Parathyroid adenoma (tissue), 2 donors: ENCODE data around the gene EHBP1L1.

Experiments used
- H2AFZ ChIP-seq: fragments of 300-600 bp; sonication (generic); one replicate; pipeline ENCODE4 v1.7.0; 2017; ENCODE audit warnings: antibody characterized with exemption, mild to moderate bottlenecking
- H3K27ac ChIP-seq: fragments of 300-600 bp; sonication (generic); one replicate; pipeline ENCODE4 v1.7.0; 2017
- H3K27me3 ChIP-seq: fragments of 300-600 bp; sonication (generic); one replicate; pipeline ENCODE4 v1.7.0; 2017; ENCODE audit warnings: low read length; ENCODE audit not compliant: control insufficient read depth, insufficient read depth
- H3K36me3 ChIP-seq: fragments of 300-600 bp; sonication (generic); one replicate; pipeline ENCODE4 v1.7.0; 2017; ENCODE audit warnings: low read length; ENCODE audit not compliant: control insufficient read depth, insufficient read depth
- H3K4me1 ChIP-seq: fragments of 300-600 bp; sonication (generic); one replicate; pipeline ENCODE4 v1.7.0; 2017; ENCODE audit warnings: control low read depth
- H3K4me2 ChIP-seq: fragments of 300-600 bp; sonication (generic); one replicate; pipeline ENCODE4 v1.7.0; 2017; ENCODE audit warnings: low read length
- H3K4me3 ChIP-seq: fragments of 300-600 bp; sonication (generic); one replicate; pipeline ENCODE4 v1.7.0; 2017; ENCODE audit warnings: low read depth, low read length
- H3K79me2 ChIP-seq: fragments of 300-600 bp; sonication (generic); one replicate; pipeline ENCODE4 v1.7.0; 2017; ENCODE audit warnings: control low read depth
- H3K9ac ChIP-seq: fragments of 300-600 bp; sonication (generic); one replicate; pipeline ENCODE4 v1.7.0; 2017; ENCODE audit warnings: mild to moderate bottlenecking
- H3K9me3 ChIP-seq: fragments of 300-600 bp; sonication (generic); one replicate; pipeline ENCODE4 v1.7.0; 2017; ENCODE audit warnings: low read length; ENCODE audit not compliant: control insufficient read depth
- CTCF ChIP-seq: fragments of 300-600 bp; sonication (generic); IDR thresholded peaks from one replicate; pipeline ENCODE4 v1.7.0; 2017; ENCODE audit warnings: antibody characterized with exemption, mild to moderate bottlenecking
- donor health status: primary hyperparathyroidism.

The EHBP1L1 gene

GRCh38 chr11:65607614-65608426, 32.0 kb downstream of the EHBP1L1 start:
- no peak overlapping the region for H3K4me3 ChIP-seq
- H3K36me3 ChIP-seq = no peaks in the 10 kb centered on the region
- H2AFZ ChIP-seq = no peak overlapping the region
- H3K27me3 ChIP-seq = no peaks in the 10 kb centered on the region
- H3K9me3 ChIP-seq = no peaks in the 10 kb centered on the region
- H3K4me1 ChIP-seq = no peaks in the 10 kb centered on the region
- H3K9ac ChIP-seq = no peak overlapping the region
- TF ChIP-seq CTCF = no peak
- H3K27ac ChIP-seq = no peak overlapping the region
- no peak overlapping the region for H3K4me2 ChIP-seq
- H3K79me2 ChIP-seq = no peaks in the 10 kb centered on the region

GRCh38 chr11:65609229-65609628, 33.4 kb downstream of the EHBP1L1 start:
- Histone ChIP-seq H3K4me3 (no peak overlapping the region), H3K79me2 (no peaks in the 10 kb centered on the region), H3K4me1 (no peaks in the 10 kb centered on the region), H2AFZ (no peak overlapping the region), H3K9me3 (no peaks in the 10 kb centered on the region), H3K36me3 (no peaks in the 10 kb centered on the region), H3K4me2 (no peak overlapping the region), H3K9ac (no peak overlapping the region), H3K27me3 (no peaks in the 10 kb centered on the region), H3K27ac (no peak overlapping the region)
- TF ChIP-seq CTCF = no peak

GRCh38 chr11:65609665-65610064, 33.8 kb downstream of the EHBP1L1 start:
- Histone ChIP-seq H3K9me3 (no peaks in the 10 kb centered on the region), H3K4me1 (no peaks in the 10 kb centered on the region), H3K9ac (no peak overlapping the region), H3K27me3 (no peaks in the 10 kb centered on the region), H3K4me3 (no peak overlapping the region), H3K27ac (peak overlapping the region; percentile 15), H3K36me3 (no peaks in the 10 kb centered on the region), H3K79me2 (no peaks in the 10 kb centered on the region), H3K4me2 (no peak overlapping the region), H2AFZ (no peak overlapping the region)
- TF ChIP-seq CTCF = no peak

- H3K79me2 ChIP-seq = no peaks in the 10 kb centered on the region
- no peak overlapping the region for H3K9ac ChIP-seq
- no peaks in the 10 kb centered on the region for H3K9me3 ChIP-seq
- no peak for TF ChIP-seq CTCF
- H3K4me1 ChIP-seq = no peaks in the 10 kb centered on the region
- H3K36me3 ChIP-seq = no peaks in the 10 kb centered on the region
- no peak overlapping the region for H3K4me3 ChIP-seq
- no peak overlapping the region for H3K4me2 ChIP-seq
- H3K27me3 ChIP-seq = no peaks in the 10 kb centered on the region
- no peak overlapping the region for H2AFZ ChIP-seq
- H3K27ac ChIP-seq = peak overlapping the region; percentile 54
These were observed 34.6 kb downstream of the EHBP1L1 start for GRCh38 chr11:65610404-65610803.
